Measurements from ENCODE around the gene LARGE1.
"Not testable (repeated sequence)": the region's sequence is repeated elsewhere in the genome, so short reads cannot be mapped to it uniquely, and the experiment has no call there.

Gene LARGE1

DNA sequence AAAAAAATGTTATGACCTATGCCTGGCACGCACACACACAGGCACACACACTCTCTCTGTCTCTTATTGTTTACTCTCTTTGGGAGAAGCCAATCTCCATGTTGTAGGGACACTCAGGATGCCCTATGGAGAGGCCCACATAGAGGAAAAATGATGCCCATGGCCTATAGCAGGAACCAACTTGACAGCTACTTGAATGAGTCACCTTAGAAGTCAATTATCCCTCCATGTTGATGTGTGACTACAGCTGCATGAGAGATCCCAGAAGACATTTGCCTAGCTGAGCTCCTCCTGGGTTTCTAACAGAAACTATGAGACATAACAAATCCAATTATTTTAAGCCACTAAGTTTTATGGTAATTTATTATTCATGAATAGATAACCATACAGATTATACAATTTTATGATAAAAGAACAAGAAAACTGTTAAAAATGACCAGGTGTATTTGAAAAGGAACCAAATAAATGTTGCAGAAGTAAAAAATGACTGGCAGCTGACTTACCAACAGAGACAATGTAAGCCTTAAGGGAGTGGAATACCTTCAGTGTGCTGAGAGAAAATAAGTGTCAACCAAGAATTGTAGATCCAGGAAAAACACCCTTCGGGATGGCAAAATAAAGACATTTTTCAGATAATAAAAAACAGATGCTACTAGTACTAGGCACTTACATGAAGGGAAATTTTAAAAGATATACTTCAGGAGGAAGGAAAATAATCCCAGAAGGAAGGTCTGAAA is 458.4 kb downstream of the LARGE1 start:
- Histone ChIP-seq H3K4me1 (ENCODE audit: control insufficient read depth, insufficient read depth, low read length) (peaks cover 4% of the 10 kb centered on the region), H3K4me3 (ENCODE audit: low read length in 2 of 2) (no peak overlapping the region), H3K27ac (ENCODE audit: low read length) (no peak overlapping the region), H3K9me3 (ENCODE audit: control insufficient read depth in 2 of 2, low read length in 2 of 2) (peaks cover 2 to 3% of the 10 kb centered on the region in 2 donors), H3K27me3 (ENCODE audit: control insufficient read depth in 1 of 2, insufficient read depth in 2 of 2, low read length in 2 of 2) (no peaks in the 10 kb centered on the region), H3K9ac (ENCODE audit: low read length in 2 of 2) (no peak overlapping the region), H3K36me3 (ENCODE audit: control insufficient read depth in 2 of 2, insufficient read depth in 2 of 2, low read length in 2 of 2) (no peaks in the 10 kb centered on the region)

DNA sequence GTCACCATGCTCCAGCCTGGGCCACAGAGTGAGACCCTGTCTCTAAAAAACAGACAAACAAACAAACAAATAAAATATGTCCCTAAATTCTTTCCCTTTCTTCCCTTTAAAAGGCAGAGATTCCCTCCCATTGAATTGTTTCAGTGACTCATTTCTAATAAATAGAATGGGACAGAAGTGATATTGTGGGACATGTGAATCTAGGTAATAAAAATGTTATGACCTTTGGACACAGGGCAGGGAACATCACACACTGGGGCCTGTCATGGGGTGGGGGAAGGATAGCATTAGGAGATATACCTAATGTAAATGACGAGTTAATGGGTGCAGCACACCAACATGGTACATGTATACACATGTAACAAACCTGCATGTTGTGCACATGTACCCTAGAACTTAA is 459.0 kb downstream of the LARGE1 start:
- not testable (repeated sequence) for H3K27me3 ChIP-seq (ENCODE audit: control insufficient read depth in 1 of 2, insufficient read depth in 2 of 2, low read length in 2 of 2); H3K4me1 ChIP-seq (ENCODE audit: control insufficient read depth, insufficient read depth, low read length); H3K4me3 ChIP-seq (ENCODE audit: low read length in 2 of 2); H3K9me3 ChIP-seq (ENCODE audit: control insufficient read depth in 2 of 2, low read length in 2 of 2); H3K36me3 ChIP-seq (ENCODE audit: control insufficient read depth in 2 of 2, insufficient read depth in 2 of 2, low read length in 2 of 2); H3K9ac ChIP-seq (ENCODE audit: low read length in 2 of 2); H3K27ac ChIP-seq (ENCODE audit: low read length)

DNA sequence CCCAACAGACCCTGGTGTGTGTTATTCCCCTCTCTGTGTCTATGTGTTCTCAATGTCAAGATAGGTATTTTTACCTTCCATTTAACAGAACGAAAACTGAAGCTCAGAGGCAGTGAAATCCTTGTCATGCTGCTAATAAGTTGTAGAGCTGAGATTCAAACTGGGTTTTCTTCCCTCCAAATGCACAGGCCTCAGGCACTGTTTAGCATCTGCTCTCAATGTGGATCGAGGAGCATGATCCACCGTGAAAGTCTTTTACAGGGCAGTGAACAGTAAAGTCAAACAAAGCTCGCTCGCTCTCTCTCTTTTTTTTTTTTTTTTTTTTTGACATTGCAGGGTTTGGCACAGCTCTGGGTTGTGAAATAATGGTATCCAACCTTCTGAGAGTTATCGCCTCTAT is 461.1 kb downstream of the LARGE1 start:
- no peak overlapping the region for H3K4me3 ChIP-seq (ENCODE audit: low read length in 2 of 2)
- H3K36me3 ChIP-seq (ENCODE audit: control insufficient read depth in 2 of 2, insufficient read depth in 2 of 2, low read length in 2 of 2): no peaks in the 10 kb centered on the region
- H3K27me3 ChIP-seq (ENCODE audit: control insufficient read depth in 1 of 2, insufficient read depth in 2 of 2, low read length in 2 of 2): no peaks in the 10 kb centered on the region
- H3K27ac ChIP-seq (ENCODE audit: low read length): no peak overlapping the region
- peaks cover 2 to 3% of the 10 kb centered on the region in 2 donors for H3K9me3 ChIP-seq (ENCODE audit: control insufficient read depth in 2 of 2, low read length in 2 of 2)
- H3K4me1 ChIP-seq (ENCODE audit: control insufficient read depth, insufficient read depth, low read length): no peaks in the 10 kb centered on the region
- no peak overlapping the region for H3K9ac ChIP-seq (ENCODE audit: low read length in 2 of 2)

DNA sequence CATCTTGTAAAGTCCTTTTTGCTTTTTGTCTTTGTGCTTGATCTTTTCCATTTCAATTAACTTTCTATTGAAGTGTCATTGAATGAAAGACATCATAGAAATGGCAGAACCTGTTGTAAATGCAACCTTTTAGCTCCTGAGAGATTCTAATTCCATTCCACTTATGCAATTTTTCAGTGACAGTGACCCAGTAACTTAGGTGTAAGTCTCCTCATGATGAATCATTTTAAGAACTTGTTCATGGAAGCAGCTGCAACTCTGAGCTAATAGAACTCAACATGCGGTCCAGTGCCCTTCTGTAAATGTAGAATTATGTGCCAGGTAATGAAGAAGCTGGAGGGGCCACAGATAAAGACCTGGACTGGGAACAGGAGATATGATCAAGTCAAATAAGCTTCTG is 463.8 kb downstream of the LARGE1 start:
- H3K36me3 ChIP-seq (ENCODE audit: control insufficient read depth in 2 of 2, insufficient read depth in 2 of 2, low read length in 2 of 2): no peaks in the 10 kb centered on the region
- no peaks in the 10 kb centered on the region for H3K4me1 ChIP-seq (ENCODE audit: control insufficient read depth, insufficient read depth, low read length)
- no peaks in the 10 kb centered on the region for H3K27me3 ChIP-seq (ENCODE audit: control insufficient read depth in 1 of 2, insufficient read depth in 2 of 2, low read length in 2 of 2)
- H3K9ac ChIP-seq (ENCODE audit: low read length in 2 of 2): no peak overlapping the region
- H3K9me3 ChIP-seq (ENCODE audit: control insufficient read depth in 2 of 2, low read length in 2 of 2): no peaks in the 10 kb centered on the region
- no peak overlapping the region for H3K27ac ChIP-seq (ENCODE audit: low read length)
- no peak overlapping the region for H3K4me3 ChIP-seq (ENCODE audit: low read length in 2 of 2)

GRCh38 chr22:33455036-33455435 is 465.2 kb downstream of the LARGE1 start:
- Histone ChIP-seq H3K9me3 (ENCODE audit: control insufficient read depth in 2 of 2, low read length in 2 of 2) (no peaks in the 10 kb centered on the region), H3K27me3 (ENCODE audit: control insufficient read depth in 1 of 2, insufficient read depth in 2 of 2, low read length in 2 of 2) (no peaks in the 10 kb centered on the region), H3K4me1 (ENCODE audit: control insufficient read depth, insufficient read depth, low read length) (no peaks in the 10 kb centered on the region), H3K4me3 (ENCODE audit: low read length in 2 of 2) (no peak overlapping the region), H3K36me3 (ENCODE audit: control insufficient read depth in 2 of 2, insufficient read depth in 2 of 2, low read length in 2 of 2) (no peaks in the 10 kb centered on the region), H3K27ac (ENCODE audit: low read length) (no peak overlapping the region), H3K9ac (ENCODE audit: low read length in 2 of 2) (no peak overlapping the region)

GRCh38 chr22:33451866-33452469 is 468.3 kb downstream of the LARGE1 start:
- Histone ChIP-seq H3K27ac (ENCODE audit: low read length) (no peak overlapping the region), H3K4me3 (ENCODE audit: low read length in 2 of 2) (no peak overlapping the region), H3K9ac (ENCODE audit: low read length in 2 of 2) (no peak overlapping the region), H3K36me3 (ENCODE audit: control insufficient read depth in 2 of 2, insufficient read depth in 2 of 2, low read length in 2 of 2) (no peaks in the 10 kb centered on the region), H3K9me3 (ENCODE audit: control insufficient read depth in 2 of 2, low read length in 2 of 2) (no peaks in the 10 kb centered on the region), H3K27me3 (ENCODE audit: control insufficient read depth in 1 of 2, insufficient read depth in 2 of 2, low read length in 2 of 2) (no peaks in the 10 kb centered on the region), H3K4me1 (ENCODE audit: control insufficient read depth, insufficient read depth, low read length) (no peaks in the 10 kb centered on the region)

DNA sequence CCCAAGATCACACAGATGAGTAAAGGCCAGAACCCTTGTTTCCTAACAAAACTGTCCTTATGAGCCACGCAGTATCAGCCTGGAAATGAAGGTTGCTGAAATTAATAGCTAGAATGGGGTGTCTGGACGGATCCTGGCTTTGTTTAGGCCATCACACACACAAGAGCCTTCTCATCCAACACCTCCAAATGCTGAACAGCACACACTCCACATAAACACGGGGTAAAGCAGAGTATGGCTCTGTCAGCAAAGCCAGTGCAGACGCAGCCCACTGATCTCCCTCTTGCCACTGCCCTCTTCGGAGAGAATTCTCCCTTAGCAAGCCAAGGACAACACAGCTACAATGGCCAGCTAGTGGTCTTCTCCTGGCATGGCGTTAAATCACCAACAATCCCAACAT is 469.5 kb downstream of the LARGE1 start:
- no peak overlapping the region for H3K27ac ChIP-seq (ENCODE audit: low read length)
- H3K36me3 ChIP-seq (ENCODE audit: control insufficient read depth in 2 of 2, insufficient read depth in 2 of 2, low read length in 2 of 2): no peaks in the 10 kb centered on the region
- H3K9me3 ChIP-seq (ENCODE audit: control insufficient read depth in 2 of 2, low read length in 2 of 2): no peaks in the 10 kb centered on the region
- H3K4me3 ChIP-seq (ENCODE audit: low read length in 2 of 2): no peak overlapping the region
- no peaks in the 10 kb centered on the region for H3K4me1 ChIP-seq (ENCODE audit: control insufficient read depth, insufficient read depth, low read length)
- no peak overlapping the region for H3K9ac ChIP-seq (ENCODE audit: low read length in 2 of 2)
- H3K27me3 ChIP-seq (ENCODE audit: control insufficient read depth in 1 of 2, insufficient read depth in 2 of 2, low read length in 2 of 2): no peaks in the 10 kb centered on the region

DNA sequence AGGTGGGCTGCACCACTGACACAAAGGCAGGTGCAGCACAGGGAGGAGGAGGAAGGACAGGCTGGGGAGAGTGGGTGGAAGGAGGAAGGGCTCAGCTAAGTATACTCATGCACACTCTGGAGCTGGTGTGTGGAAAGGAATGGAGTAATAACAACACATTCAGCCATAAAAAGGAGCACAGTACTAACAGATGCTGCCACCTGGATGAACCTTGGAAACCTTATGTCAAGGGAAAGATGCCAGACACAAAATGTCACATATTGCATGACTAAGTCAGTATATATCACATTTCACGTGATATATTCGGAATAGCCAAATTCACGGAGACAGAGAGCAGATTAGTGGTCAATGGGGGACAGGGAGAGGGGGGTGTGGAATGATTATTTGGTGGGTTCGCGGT is 472.5 kb downstream of the LARGE1 start:
- no peak overlapping the region for H3K27ac ChIP-seq (ENCODE audit: low read length)
- no peak overlapping the region for H3K9ac ChIP-seq (ENCODE audit: low read length in 2 of 2)
- no peaks in the 10 kb centered on the region for H3K36me3 ChIP-seq (ENCODE audit: control insufficient read depth in 2 of 2, insufficient read depth in 2 of 2, low read length in 2 of 2)
- no peak overlapping the region for H3K4me3 ChIP-seq (ENCODE audit: low read length in 2 of 2)
- no peaks in the 10 kb centered on the region for H3K9me3 ChIP-seq (ENCODE audit: control insufficient read depth in 2 of 2, low read length in 2 of 2)
- H3K27me3 ChIP-seq (ENCODE audit: control insufficient read depth in 1 of 2, insufficient read depth in 2 of 2, low read length in 2 of 2): no peaks in the 10 kb centered on the region
- H3K4me1 ChIP-seq (ENCODE audit: control insufficient read depth, insufficient read depth, low read length): no peaks in the 10 kb centered on the region

GRCh38 chr22:33443683-33444082 is 476.6 kb downstream of the LARGE1 start:
- Histone ChIP-seq H3K27ac (ENCODE audit: low read length) (no peak overlapping the region), H3K9ac (ENCODE audit: low read length in 2 of 2) (no peak overlapping the region), H3K4me3 (ENCODE audit: low read length in 2 of 2) (no peak overlapping the region), H3K4me1 (ENCODE audit: control insufficient read depth, insufficient read depth, low read length) (peaks cover 5% of the 10 kb centered on the region), H3K9me3 (ENCODE audit: control insufficient read depth in 2 of 2, low read length in 2 of 2) (no peaks in the 10 kb centered on the region), H3K27me3 (ENCODE audit: control insufficient read depth in 1 of 2, insufficient read depth in 2 of 2, low read length in 2 of 2) (no peaks in the 10 kb centered on the region), H3K36me3 (ENCODE audit: control insufficient read depth in 2 of 2, insufficient read depth in 2 of 2, low read length in 2 of 2) (no peaks in the 10 kb centered on the region)

GRCh38 chr22:33440756-33441155 is 479.5 kb downstream of the LARGE1 start:
- peaks cover 10% of the 10 kb centered on the region for H3K4me1 ChIP-seq (ENCODE audit: control insufficient read depth, insufficient read depth, low read length)
- no peaks in the 10 kb centered on the region for H3K27me3 ChIP-seq (ENCODE audit: control insufficient read depth in 1 of 2, insufficient read depth in 2 of 2, low read length in 2 of 2)
- H3K36me3 ChIP-seq (ENCODE audit: control insufficient read depth in 2 of 2, insufficient read depth in 2 of 2, low read length in 2 of 2): no peaks in the 10 kb centered on the region
- no peak overlapping the region for H3K4me3 ChIP-seq (ENCODE audit: low read length in 2 of 2)
- no peak overlapping the region for H3K27ac ChIP-seq (ENCODE audit: low read length)
- H3K9ac ChIP-seq (ENCODE audit: low read length in 2 of 2): no peak overlapping the region
- no peaks in the 10 kb centered on the region for H3K9me3 ChIP-seq (ENCODE audit: control insufficient read depth in 2 of 2, low read length in 2 of 2)

DNA sequence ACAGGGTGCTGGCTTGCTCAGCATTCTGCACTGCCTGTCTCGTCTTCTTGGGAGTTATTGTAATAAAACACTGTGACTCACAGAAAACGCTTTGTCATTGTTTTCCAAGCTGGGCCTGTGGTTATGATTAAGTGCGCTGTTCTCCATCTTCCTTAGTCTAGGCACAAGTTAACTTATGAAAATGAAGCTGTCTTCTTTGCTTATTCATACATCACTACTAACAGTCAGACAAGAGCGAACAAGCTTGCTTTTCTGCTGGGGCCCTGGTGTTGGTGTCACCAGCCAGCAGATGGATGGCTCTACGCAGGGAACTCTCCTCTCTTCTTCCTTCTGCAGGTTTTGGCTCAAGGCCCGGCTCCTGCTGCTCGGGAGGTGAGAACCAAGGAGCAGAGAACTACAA is 482.0 kb downstream of the LARGE1 start:
- Histone ChIP-seq H3K4me1 (ENCODE audit: control insufficient read depth, insufficient read depth, low read length) (peaks cover 10% of the 10 kb centered on the region), H3K4me3 (ENCODE audit: low read length in 2 of 2) (no peak overlapping the region), H3K9me3 (ENCODE audit: control insufficient read depth in 2 of 2, low read length in 2 of 2) (no peaks in the 10 kb centered on the region), H3K27me3 (ENCODE audit: control insufficient read depth in 1 of 2, insufficient read depth in 2 of 2, low read length in 2 of 2) (no peaks in the 10 kb centered on the region), H3K27ac (ENCODE audit: low read length) (no peak overlapping the region), H3K36me3 (ENCODE audit: control insufficient read depth in 2 of 2, insufficient read depth in 2 of 2, low read length in 2 of 2) (no peaks in the 10 kb centered on the region), H3K9ac (ENCODE audit: low read length in 2 of 2) (no peak overlapping the region)

Data from stomach smooth muscle (tissue), 2 donors.